Calu3 (cell line): ENCODE data around the gene GJA1. TPM values are rescaled to one million over a fixed set of nuclear protein-coding genes. Genes with fewer than 3 reads are reported as not detected.

Source experiments
- BruUV-seq: library from RNA; stranded (reverse); fragments of 400-500 nt; replicated peaks from 2 replicates; lab custom pipeline; 2021; lab: Mats Ljungman, UMichigan
- CTCF ChIA-PET: fragments of 300-600 bp; sonication (Branson Sonifier 250); formaldehyde crosslinking; loops from one replicate; lab custom pipeline; 2022; ENCODE audit warnings: antibody characterized with exemption; lab: Charles Lee
- DNase-seq: peaks from one replicate; pipeline ENCODE4 v3.0.0; 2022
- H3K27ac Mint-ChIP-seq: one replicate; pipeline ENCODE4 v1.8.0; 2022; ENCODE audit warnings: mixed read lengths; ENCODE audit not compliant: unreplicated experiment
- H3K27me3 Mint-ChIP-seq: one replicate; pipeline ENCODE4 v1.8.0; 2022; ENCODE audit warnings: mixed read lengths; ENCODE audit not compliant: unreplicated experiment
- H3K36me3 Mint-ChIP-seq: one replicate; pipeline ENCODE4 v1.8.0; 2022; ENCODE audit warnings: mild to moderate bottlenecking, moderate library complexity, mixed read lengths; ENCODE audit not compliant: insufficient read depth, unreplicated experiment
- H3K4me1 Mint-ChIP-seq: one replicate; pipeline ENCODE4 v1.8.0; 2022; ENCODE audit warnings: mild to moderate bottlenecking, low read depth, mixed read lengths; ENCODE audit not compliant: unreplicated experiment
- H3K4me3 Mint-ChIP-seq: one replicate; pipeline ENCODE4 v1.8.0; 2022; ENCODE audit warnings: mild to moderate bottlenecking, low read depth, moderate library complexity, mixed read lengths; ENCODE audit not compliant: unreplicated experiment
- H3K9me3 Mint-ChIP-seq: one replicate; pipeline ENCODE4 v1.8.0; 2022; ENCODE audit warnings: low read depth, mixed read lengths; ENCODE audit not compliant: unreplicated experiment
- CTCF ChIP-seq: fragments of 200-600 bp; IDR thresholded peaks from one replicate; pipeline ENCODE4 v1.8.0; 2022; ENCODE audit warnings: antibody characterized with exemption; ENCODE audit not compliant: unreplicated experiment
- intact Hi-C: fragments of 100-400 bp; cut with micrococcal nuclease; formaldehyde crosslinking; loops from one replicate; pipeline ENCODE4 v1.10.0; 2022; ENCODE audit not compliant: unreplicated experiment
- total RNA-seq: library from RNA; stranded (reverse); gene quantifications from 2 replicates; pipeline ENCODE4 v1.2.3, GENCODE V29; 2022

Gene GJA1
- total RNA-seq, 1 experiment from 2014 or later, result 211 TPM

GRCh38 chr6:121491576-121491975 is 56.1 kb downstream of the GJA1 start:
- no peak for TF ChIP-seq CTCF
- H3K36me3 Mint-ChIP-seq, result no peaks in the 10 kb centered on the region
- H3K27me3 Mint-ChIP-seq, result no peaks in the 10 kb centered on the region
- no peak for DNase-seq
- H3K4me1 Mint-ChIP-seq, result peaks cover 58% of the 10 kb centered on the region
- TSS peak; percentile 95 for BruUV-seq
- no peaks in the 10 kb centered on the region for H3K9me3 Mint-ChIP-seq
- CTCF ChIA-PET, result interaction anchor here (1.0 to 1.3 kb wide), 3 partner anchors 10 to 53 kb away, joined by 3 to 4 read pairs (median 3); no protein-coding TSS in a partner anchor
- intact Hi-C loops, result loop anchor here (5.0 kb wide), 1 partner anchor 54 kb away; the partner anchor contains the start of gene GJA1
- peak overlapping the region; percentile 57 for H3K4me3 Mint-ChIP-seq
- H3K27ac Mint-ChIP-seq, result peak overlapping the region; percentile 87

- intact Hi-C loops, result loop anchor here (5.0 kb wide), 1 partner anchor 55 kb away; the partner anchor contains the start of gene GJA1
- H3K4me1 Mint-ChIP-seq, result peaks cover 58% of the 10 kb centered on the region
- H3K27me3 Mint-ChIP-seq, result no peaks in the 10 kb centered on the region
- DNase-seq, result no peak
- no peaks in the 10 kb centered on the region for H3K9me3 Mint-ChIP-seq
- BruUV-seq, result no TSS peak
- no peaks in the 10 kb centered on the region for H3K36me3 Mint-ChIP-seq
- no peak overlapping the region for H3K4me3 Mint-ChIP-seq
- CTCF ChIA-PET, result interaction anchor here (1.3 kb wide), 1 partner anchor 9 kb away, joined by 4 read pairs; no protein-coding TSS in a partner anchor
- peak overlapping the region; percentile 43 for H3K27ac Mint-ChIP-seq
- TF ChIP-seq CTCF, result no peak
These were observed 57.1 kb downstream of the GJA1 start for GRCh38 chr6:121492536-121492935.

- Mint-ChIP-seq H3K36me3 (peaks cover 10% of the 10 kb centered on the region), H3K4me1 (peaks cover 35% of the 10 kb centered on the region), H3K4me3 (no peak overlapping the region), H3K27ac (no peak overlapping the region), H3K9me3 (no peaks in the 10 kb centered on the region), H3K27me3 (no peaks in the 10 kb centered on the region)
- intact Hi-C loops, result no loop called here
- DNase-seq, result no peak
- no TSS peak for BruUV-seq
- TF ChIP-seq CTCF, result no peak
- CTCF ChIA-PET, result interaction anchor here (0.7 to 1.2 kb wide), 2 partner anchors 17 to 359 kb away, joined by 3 to 5 read pairs; no protein-coding TSS in a partner anchor
These were observed 62.5 kb downstream of the GJA1 start for GRCh38 chr6:121497970-121498375.

- Mint-ChIP-seq H3K27me3 (no peaks in the 10 kb centered on the region), H3K27ac (no peak overlapping the region), H3K9me3 (no peaks in the 10 kb centered on the region), H3K4me1 (peaks cover 35% of the 10 kb centered on the region), H3K4me3 (no peak overlapping the region), H3K36me3 (peaks cover 10% of the 10 kb centered on the region)
- TF ChIP-seq CTCF, result no peak
- no TSS peak for BruUV-seq
- intact Hi-C loops, result no loop called here
- no peak for DNase-seq
- CTCF ChIA-PET, result interaction anchor here (0.7 to 1.2 kb wide), 3 partner anchors 18 to 562 kb away, joined by 3 to 5 read pairs (median 4); no protein-coding TSS in a partner anchor
These were observed 63.2 kb downstream of the GJA1 start for GRCh38 chr6:121498481-121499276.

Other genes starting within 250 kb of the GJA1 start
- gene TBC1D32, start 101.2 kb upstream of the GJA1 start, total RNA-seq, result 8.4 and 8.9 TPM in 2 replicates